ENCODE data around the gene UBE2G2.

GRCh38 chr21:44805859-44806258 lies 4.2 kb upstream of the UBE2G2 start:
- TF ChIP-seq CTCF (IDR thresholded peaks at IDR 0.05) (no peak), POLR2A (IDR thresholded peaks at IDR 0.05) (no peak)

Measured in prostate gland (tissue), 2 donors.